HAP-1 (cell line): Measurements from ENCODE around the gene FAM186B.

Source experiments
- DNase-seq, 2 experiments: peaks; one replicate each; pipeline ENCODE4 v3.0.0-alpha.2; 2016 to 2020; ENCODE audit warnings: low spot score in 2 of 2
- H3K27me3 ChIP-seq: fragments of 250-450 bp; sonication (Bioruptor Pico); 2 replicates; pipeline ENCODE4 v1.5.1; 2020; ENCODE audit warnings: low read depth, mild to moderate bottlenecking, moderate library complexity
- H3K36me3 ChIP-seq: fragments of 250-450 bp; sonication (Bioruptor Pico); replicated peaks from 2 replicates; pipeline ENCODE4 v1.5.1; 2020; ENCODE audit warnings: mild to moderate bottlenecking
- H3K4me1 ChIP-seq: fragments of 250-450 bp; sonication (Bioruptor Pico); 2 replicates; pipeline ENCODE4 v1.5.1; 2020; ENCODE audit warnings: mild to moderate bottlenecking
- H3K4me3 ChIP-seq: fragments of 250-450 bp; sonication (Bioruptor Pico); 2 replicates; pipeline ENCODE4 v1.5.1; 2020; ENCODE audit warnings: mild to moderate bottlenecking, moderate library complexity
- H3K9me3 ChIP-seq: fragments of 250-450 bp; sonication (Bioruptor Pico); 2 replicates; pipeline ENCODE4 v1.5.1; 2020; ENCODE audit warnings: mild to moderate bottlenecking, moderate library complexity
- in situ Hi-C: fragments of 300-500 bp; cut with MboI; formaldehyde crosslinking; loops from 3 replicates; pipeline ENCODE4 v1.14.3; 2020; ENCODE audit warnings: low sequenced_read_pairs, inconsistent platforms, mixed read lengths

Gene FAM186B

GRCh38 chr12:49553512-49554088 is 51.8 kb downstream of the FAM186B start:
- peak in 1 of 2 experiments; percentile 19 for DNase-seq
- Histone ChIP-seq H3K4me3 (no peak overlapping the region), H3K9me3 (no peaks in the 10 kb centered on the region), H3K4me1 (no peaks in the 10 kb centered on the region), H3K36me3 (peaks cover 23% of the 10 kb centered on the region), H3K27me3 (0 out of 2 replicates have a peak, but pooled peaks cover 2% of the 10 kb centered on the region)
- in situ Hi-C loops, result no loop called here

DNA sequence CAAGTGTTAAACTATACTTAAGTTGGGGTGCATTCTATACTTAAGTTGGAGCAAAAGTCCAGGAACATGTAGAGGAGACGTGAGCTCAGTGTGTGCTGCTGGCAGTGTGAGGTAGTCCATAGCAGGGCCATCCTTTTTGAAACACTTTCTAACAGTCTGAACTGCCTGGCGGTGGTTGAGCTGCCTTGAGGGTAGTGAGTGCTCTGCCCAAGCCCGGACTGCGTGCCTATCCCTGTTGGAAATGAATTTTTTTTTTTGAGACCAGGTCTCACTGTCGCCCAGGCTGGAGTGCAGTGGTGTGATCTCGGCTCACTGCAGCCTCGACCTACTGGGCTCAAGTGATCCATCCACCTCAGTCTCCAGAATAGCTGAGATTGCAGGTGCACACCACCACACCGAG is 52.5 kb downstream of the FAM186B start:
- H3K9me3 ChIP-seq, result no peaks in the 10 kb centered on the region
- H3K27me3 ChIP-seq, result 0 out of 2 replicates have a peak, but pooled peaks cover 2% of the 10 kb centered on the region
- H3K4me1 ChIP-seq, result no peaks in the 10 kb centered on the region
- DNase-seq, result no peak
- peaks cover 17% of the 10 kb centered on the region for H3K36me3 ChIP-seq
- in situ Hi-C loops, result no loop called here
- H3K4me3 ChIP-seq, result no peak overlapping the region

- H3K4me1 ChIP-seq, result no peaks in the 10 kb centered on the region
- H3K36me3 ChIP-seq, result peaks cover 12% of the 10 kb centered on the region
- no peak for DNase-seq
- in situ Hi-C loops, result no loop called here
- no peak overlapping the region for H3K4me3 ChIP-seq
- H3K27me3 ChIP-seq, result 0 out of 2 replicates have a peak, but pooled peaks cover 2% of the 10 kb centered on the region
- no peaks in the 10 kb centered on the region for H3K9me3 ChIP-seq
Measured at GRCh38 chr12:49552425-49552824, 53.0 kb downstream of the FAM186B start.

GRCh38 chr12:49552014-49552413 is 53.4 kb downstream of the FAM186B start:
- Histone ChIP-seq H3K4me1 (no peaks in the 10 kb centered on the region), H3K36me3 (peaks cover 8% of the 10 kb centered on the region), H3K9me3 (no peaks in the 10 kb centered on the region), H3K4me3 (no peak overlapping the region), H3K27me3 (0 out of 2 replicates have a peak, but pooled peaks cover 2% of the 10 kb centered on the region)
- no peak for DNase-seq
- in situ Hi-C loops, result no loop called here

GRCh38 chr12:49550693-49551252 is 54.7 kb downstream of the FAM186B start:
- Histone ChIP-seq H3K27me3 (0 out of 2 replicates have a peak, but pooled peaks cover 2% of the 10 kb centered on the region), H3K36me3 (no peaks in the 10 kb centered on the region), H3K9me3 (no peaks in the 10 kb centered on the region), H3K4me1 (no peaks in the 10 kb centered on the region), H3K4me3 (no peak overlapping the region)
- no peak for DNase-seq
- in situ Hi-C loops, result no loop called here

DNA sequence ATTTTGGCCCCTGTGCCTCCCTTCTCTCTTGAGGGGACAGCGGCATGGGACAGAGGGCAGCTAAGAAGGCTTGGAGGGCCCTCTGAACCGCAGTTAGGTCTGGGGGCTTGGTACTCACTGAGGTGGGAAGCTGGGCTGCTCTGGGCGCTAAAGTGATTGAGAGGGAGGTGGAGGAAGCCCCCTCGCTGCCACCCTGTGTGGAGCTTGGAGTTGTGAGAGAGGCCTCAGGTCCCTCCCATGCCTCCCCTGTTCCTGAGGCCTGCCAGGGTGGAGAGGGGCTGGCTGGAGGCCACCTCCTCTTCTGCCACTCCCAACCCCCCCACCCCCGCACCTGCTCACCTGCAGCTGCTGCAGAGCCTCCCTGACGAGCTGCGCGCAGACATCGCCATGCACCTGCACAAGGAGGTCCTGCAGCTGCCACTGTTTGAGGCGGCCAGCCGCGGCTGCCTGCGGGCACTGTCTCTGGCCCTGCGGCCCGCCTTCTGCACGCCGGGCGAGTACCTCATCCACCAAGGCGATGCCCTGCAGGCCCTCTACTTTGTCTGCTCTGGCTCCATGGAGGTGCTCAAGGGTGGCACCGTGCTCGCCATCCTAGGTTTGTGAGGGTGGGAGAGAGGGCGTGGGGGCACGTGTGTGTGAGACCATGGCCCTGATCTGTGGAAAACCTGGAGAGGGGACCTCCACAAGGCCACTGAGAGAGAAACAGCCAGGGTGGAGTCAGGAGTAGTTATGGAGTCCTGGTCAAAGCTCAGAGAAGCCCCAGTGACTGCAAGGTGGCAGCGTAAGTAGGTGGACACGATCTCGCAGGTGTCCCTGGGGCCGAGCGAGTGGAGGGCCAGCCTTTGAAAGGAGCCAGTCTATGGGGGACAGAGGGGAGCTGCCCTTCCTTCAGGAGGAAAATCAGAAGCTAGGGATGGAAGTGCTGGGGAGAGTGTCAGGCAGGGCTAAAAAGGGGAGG is 55.4 kb downstream of the FAM186B start:
- H3K9me3 ChIP-seq, result no peaks in the 10 kb centered on the region
- H3K36me3 ChIP-seq, result no peaks in the 10 kb centered on the region
- DNase-seq, result no peak
- H3K27me3 ChIP-seq, result 0 out of 2 replicates have a peak, but pooled peaks cover 2% of the 10 kb centered on the region
- H3K4me1 ChIP-seq, result no peaks in the 10 kb centered on the region
- no peak overlapping the region for H3K4me3 ChIP-seq
- in situ Hi-C loops, result no loop called here

DNA sequence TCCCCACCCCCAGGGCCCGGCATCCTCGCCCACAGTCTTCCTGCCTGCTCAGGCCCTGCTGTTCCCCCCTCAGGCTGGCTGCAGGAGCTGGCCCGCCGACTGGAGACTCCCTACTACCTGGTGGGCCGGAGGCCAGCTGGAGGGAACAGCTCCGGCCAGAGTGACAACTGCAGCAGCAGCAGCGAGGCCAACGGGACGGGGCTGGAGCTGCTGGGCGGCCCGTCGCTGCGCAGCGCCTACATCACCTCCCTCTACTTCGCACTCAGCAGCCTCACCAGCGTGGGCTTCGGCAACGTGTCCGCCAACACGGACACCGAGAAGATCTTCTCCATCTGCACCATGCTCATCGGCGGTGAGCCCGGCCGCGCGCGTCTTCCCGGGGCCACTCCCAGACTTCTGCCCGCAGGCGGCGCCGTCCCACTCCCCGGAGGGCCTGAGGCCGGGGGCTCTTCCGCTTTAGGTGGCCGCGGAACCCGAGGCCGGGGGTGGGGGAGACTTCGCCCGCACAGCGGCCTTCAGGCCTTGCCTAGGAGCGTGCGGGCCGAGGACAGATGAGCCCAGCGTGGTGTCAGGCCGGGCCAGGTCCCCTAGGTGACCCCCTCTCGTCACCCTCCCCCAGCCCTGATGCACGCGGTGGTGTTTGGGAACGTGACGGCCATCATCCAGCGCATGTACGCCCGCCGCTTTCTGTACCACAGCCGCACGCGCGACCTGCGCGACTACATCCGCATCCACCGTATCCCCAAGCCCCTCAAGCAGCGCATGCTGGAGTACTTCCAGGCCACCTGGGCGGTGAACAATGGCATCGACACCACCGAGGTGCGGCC is 56.4 kb downstream of the FAM186B start:
- in situ Hi-C loops, result no loop called here
- Histone ChIP-seq H3K9me3 (no peaks in the 10 kb centered on the region), H3K27me3 (0 out of 2 replicates have a peak, but pooled peaks cover 2% of the 10 kb centered on the region), H3K36me3 (no peaks in the 10 kb centered on the region), H3K4me3 (no peak overlapping the region), H3K4me1 (no peaks in the 10 kb centered on the region)
- DNase-seq, result no peak

DNA sequence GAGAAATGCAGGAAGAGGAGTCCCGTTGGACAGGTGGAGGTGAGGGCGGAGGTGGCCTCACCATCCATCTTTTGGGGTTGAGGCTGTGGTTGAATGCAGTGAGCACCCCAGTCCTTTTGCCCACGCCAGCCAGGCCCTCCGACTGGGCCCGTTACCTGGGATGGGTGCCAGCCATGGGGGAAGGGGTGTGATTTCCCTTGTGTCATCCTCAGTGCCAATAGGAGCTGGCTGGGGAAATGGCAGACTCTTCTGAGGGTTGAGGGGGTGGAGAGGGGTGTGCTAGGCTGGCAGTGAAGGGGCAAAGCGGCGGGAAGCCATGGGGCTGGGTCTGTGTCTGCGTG is 57.0 kb downstream of the FAM186B start:
- Histone ChIP-seq H3K4me3 (no peak overlapping the region), H3K27me3 (0 out of 2 replicates have a peak, but pooled peaks cover 2% of the 10 kb centered on the region)
- in situ Hi-C loops, result no loop called here

GRCh38 chr12:49547090-49547690 is 58.2 kb downstream of the FAM186B start:
- Histone ChIP-seq H3K27me3 (0 out of 2 replicates have a peak, but pooled peaks cover 2% of the 10 kb centered on the region), H3K36me3 (no peaks in the 10 kb centered on the region), H3K4me1 (no peaks in the 10 kb centered on the region), H3K9me3 (no peaks in the 10 kb centered on the region), H3K4me3 (no peak overlapping the region)
- in situ Hi-C loops, result no loop called here
- DNase-seq, result no peak

More for the DNA sequence above, 57.0 kb downstream of the FAM186B start:
- Histone ChIP-seq H3K4me1 (no peaks in the 10 kb centered on the region), H3K9me3 (no peaks in the 10 kb centered on the region), H3K36me3 (no peaks in the 10 kb centered on the region)
- no peak for DNase-seq

GRCh38 chr12:49546481-49546880 is 59.0 kb downstream of the FAM186B start:
- H3K36me3 ChIP-seq, result no peaks in the 10 kb centered on the region
- in situ Hi-C loops, result no loop called here
- H3K4me1 ChIP-seq, result no peaks in the 10 kb centered on the region
- no peaks in the 10 kb centered on the region for H3K27me3 ChIP-seq
- DNase-seq, result no peak
- H3K9me3 ChIP-seq, result no peaks in the 10 kb centered on the region
- H3K4me3 ChIP-seq, result no peak overlapping the region

GRCh38 chr12:49545815-49546214 is 59.6 kb downstream of the FAM186B start:
- H3K4me1 ChIP-seq, result no peaks in the 10 kb centered on the region

GRCh38 chr12:49543914-49544815 is 61.3 kb downstream of the FAM186B start:
- no peak overlapping the region for H3K4me3 ChIP-seq
- peaks cover 3% of the 10 kb centered on the region; the same call in 1 of the 2 replicates for H3K4me1 ChIP-seq
- no peak for DNase-seq
- peaks cover 4% of the 10 kb centered on the region; the same call in 1 of the 2 replicates for H3K27me3 ChIP-seq
- no peaks in the 10 kb centered on the region for H3K9me3 ChIP-seq
- in situ Hi-C loops, result no loop called here
- H3K36me3 ChIP-seq, result no peaks in the 10 kb centered on the region

More at GRCh38 chr12:49545815-49546214, 59.6 kb downstream of the FAM186B start:
- Histone ChIP-seq H3K36me3 (no peaks in the 10 kb centered on the region), H3K9me3 (no peaks in the 10 kb centered on the region), H3K27me3 (no peaks in the 10 kb centered on the region), H3K4me3 (no peak overlapping the region)
- DNase-seq, result no peak
- in situ Hi-C loops, result no loop called here
